Renal pelvis (tissue), 4 donors: Measurements from ENCODE around the gene PIK3R1. TPM values are rescaled to one million over a fixed set of nuclear protein-coding genes. Genes with fewer than 3 reads are reported as not detected.

Experiments
- DNase-seq: peaks from one replicate; pipeline ENCODE4 v3.0.0-alpha.2; 2013
- polyA plus RNA-seq, 3 donors: library from polyadenylated mRNA; unstranded; fragments of 120-200 nt; gene quantifications; one replicate each; pipeline ENCODE4 v1.2.1, GENCODE V29; 2013; ENCODE audit not compliant: insufficient read length in 3 of 3

Gene PIK3R1
- polyA plus RNA-seq, 3 donors = 65.6 to 76.2 (median 75.2) TPM

DNA sequence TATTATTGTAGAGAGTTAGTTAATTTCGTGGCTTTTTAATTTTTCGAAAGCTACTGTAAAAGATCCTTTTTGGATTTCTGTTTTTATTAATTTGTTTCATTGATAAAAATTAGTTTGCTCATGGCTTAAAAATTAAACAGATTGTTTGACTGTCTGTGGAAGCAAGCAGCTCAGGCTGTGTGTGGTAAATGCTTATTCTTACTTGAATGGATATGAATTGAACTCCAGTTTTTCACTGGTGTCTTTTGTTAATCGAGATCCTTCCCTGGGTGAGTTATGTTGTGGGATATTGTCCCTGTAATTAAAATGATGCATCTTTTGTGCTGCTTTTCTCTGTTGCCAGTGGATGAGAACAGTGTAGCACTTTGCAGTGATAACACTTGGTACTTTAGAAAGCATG, 75.3 kb downstream of the PIK3R1 start:
- DNase-seq = no peak

DNA sequence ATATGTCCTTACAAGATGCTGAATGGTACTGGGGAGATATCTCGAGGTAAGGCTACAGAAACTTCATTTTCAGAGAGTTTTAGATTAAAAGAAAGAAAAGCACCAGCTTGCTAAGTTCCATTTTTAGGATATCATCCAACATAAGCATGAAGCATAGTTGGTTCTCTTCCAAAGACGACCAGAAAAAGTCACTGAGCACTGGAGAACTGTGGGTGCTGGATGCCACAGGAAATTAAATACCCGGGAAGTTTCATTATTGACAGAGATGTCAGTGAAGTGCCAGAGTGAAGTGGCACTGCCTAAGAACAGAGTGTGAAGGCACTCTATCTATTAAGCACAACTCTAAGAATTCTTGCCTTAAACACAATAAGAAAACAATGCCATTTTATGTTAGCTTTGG, 76.8 kb downstream of the PIK3R1 start:
- DNase-seq = no peak

DNA sequence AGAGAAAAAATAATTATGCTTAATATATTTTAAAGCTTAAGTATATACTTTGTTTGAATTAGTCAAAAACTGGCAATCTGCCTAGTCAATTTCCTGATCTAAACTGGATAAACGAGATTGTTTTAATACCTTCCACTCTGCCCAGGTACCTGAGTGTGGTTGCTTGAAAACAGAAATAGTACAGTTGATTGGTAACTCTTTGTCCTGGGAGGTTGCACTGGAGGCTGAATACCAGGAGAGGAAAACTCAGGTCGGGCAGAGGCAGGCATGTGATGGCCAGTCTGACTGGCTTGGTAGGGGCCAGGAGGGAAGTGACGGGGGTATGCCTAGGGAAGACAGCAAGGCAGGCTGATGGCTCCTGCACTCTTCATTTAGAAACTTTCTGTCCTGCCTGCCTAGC, 80.2 kb downstream of the PIK3R1 start:
- no peak for DNase-seq

GRCh38 chr5:68296895-68297294, 81.3 kb downstream of the PIK3R1 start:
- no peak for DNase-seq

DNA sequence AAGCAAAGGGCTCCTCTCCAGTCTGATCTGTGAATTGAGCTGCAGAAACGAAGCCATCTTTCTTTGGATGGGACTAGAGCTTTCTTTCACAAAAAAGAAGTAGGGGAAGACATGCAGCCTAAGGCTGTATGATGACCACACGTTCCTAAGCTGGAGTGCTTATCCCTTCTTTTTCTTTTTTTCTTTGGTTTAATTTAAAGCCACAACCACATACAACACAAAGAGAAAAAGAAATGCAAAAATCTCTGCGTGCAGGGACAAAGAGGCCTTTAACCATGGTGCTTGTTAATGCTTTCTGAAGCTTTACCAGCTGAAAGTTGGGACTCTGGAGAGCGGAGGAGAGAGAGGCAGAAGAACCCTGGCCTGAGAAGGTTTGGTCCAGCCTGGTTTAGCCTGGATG, 82.1 kb downstream of the PIK3R1 start:
- DNase-seq = no peak

GRCh38 chr5:68298479-68298878, 82.9 kb downstream of the PIK3R1 start:
- DNase-seq = no peak

- DNase-seq = no peak
These were observed 83.5 kb downstream of the PIK3R1 start for GRCh38 chr5:68299105-68299504.

- DNase-seq = no peak
These were observed 84.0 kb downstream of the PIK3R1 start for GRCh38 chr5:68299575-68299974.

GRCh38 chr5:68303038-68303738, 87.6 kb downstream of the PIK3R1 start:
- DNase-seq = no peak

GRCh38 chr5:68303754-68304420, 88.3 kb downstream of the PIK3R1 start:
- DNase-seq = no peak

DNA sequence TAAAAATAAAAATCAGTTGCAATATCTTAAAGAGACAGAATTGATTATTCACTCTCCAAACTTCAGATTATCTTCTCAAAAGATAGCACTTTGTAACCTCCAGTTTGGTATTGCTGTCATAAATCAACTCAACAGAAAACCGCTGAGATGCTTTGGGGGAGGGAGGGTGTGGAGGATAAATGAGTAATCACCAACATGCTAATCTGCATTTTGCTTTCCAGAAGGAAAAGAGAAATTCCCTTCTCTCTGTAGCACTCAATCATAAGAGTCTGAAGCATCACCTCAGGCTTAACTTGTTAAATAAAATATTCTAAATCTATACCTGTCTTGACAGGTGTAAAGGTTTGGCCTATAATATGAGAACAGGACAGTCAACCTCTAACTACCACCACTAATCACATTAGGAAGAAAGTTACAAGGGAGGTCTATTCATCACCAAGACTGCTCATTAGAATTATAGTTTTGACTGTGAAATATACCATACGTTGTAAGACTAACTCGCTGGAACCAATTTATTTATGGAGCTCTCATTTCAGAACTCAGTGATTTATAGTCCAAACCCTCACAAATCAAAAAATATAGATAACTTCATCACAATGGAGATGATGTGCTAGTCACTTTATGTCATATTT, 89.0 kb downstream of the PIK3R1 start:
- no peak for DNase-seq

DNA sequence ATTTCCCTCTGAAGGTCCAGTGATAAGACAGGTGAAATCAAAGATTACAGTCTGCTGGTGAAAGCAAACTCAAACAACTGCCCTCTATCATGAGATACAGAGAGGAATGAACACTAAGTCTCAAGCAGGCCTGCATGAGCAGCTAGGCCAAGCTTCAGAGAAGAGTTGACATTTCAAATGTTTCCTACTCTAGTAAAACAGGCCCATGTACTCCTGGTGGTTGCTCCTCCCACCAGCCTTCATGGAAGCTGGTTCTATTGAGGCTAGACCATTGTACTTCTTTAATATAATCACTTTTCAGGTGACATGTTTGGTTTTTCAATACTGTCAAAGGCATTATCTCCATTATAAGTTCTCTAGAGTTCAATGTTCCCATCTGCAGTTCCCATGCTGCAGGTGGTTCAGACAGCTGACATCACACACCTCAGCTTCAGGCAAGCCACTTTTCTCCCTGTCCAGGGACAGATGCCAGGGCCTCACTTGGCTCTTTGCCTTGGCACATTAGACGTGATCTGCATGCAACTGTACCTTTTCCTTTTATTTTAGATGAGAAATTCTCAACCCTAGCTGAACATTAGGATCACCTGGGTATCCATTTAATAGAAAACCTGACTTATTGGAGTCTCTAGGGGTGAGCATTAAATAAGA, 89.8 kb downstream of the PIK3R1 start:
- no peak for DNase-seq

DNA sequence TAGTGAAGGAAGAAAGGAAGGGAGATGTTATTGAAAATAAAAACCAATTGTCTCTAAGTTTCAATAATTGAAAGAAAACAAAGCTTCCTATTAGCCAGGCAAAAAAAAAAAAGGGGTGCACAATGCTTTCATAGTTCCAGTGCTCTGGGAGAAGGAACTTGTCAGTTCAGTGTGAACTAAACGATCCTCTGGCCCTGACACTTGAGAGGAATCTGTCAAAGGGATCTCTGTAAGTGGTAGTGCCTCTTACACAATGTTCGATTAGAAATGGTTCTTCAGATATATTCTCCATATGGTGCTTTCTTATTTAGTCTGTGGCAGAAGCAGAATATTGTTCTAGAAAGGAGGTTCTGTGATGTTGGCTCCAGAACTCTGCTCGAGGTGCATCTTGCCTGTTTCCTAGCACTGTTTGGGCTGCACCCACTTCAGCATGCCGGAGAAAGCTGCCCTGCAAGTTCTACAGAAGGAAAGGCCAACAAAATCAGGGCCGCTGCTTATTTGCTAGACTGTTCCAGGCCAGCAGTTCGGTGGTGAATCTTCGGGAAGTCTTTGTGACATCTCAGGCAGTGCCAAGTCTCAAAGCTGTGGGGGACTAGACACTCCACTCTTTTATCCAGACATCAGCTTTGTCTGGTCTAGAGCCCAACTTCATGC, 90.9 kb downstream of the PIK3R1 start:
- no peak for DNase-seq

DNA sequence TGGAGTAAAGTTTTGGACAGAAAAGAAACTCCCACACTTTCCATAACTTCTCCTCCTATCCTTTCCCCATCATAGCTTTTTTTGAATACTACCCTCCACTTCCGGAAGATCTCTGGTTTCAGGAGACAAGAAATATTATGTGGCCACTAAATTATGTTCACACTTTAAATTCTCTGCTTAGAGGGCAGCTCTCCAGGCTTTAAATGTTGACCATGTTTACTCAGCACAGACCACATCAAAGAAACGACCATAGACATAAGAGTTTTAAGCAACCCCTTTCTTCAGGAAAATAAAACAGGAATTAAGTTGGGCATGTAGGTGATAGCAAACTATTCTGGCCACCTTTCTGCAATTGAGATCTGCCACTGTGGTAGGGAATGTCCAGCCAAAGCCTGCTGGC, 97.8 kb downstream of the PIK3R1 start:
- no peak for DNase-seq

DNA sequence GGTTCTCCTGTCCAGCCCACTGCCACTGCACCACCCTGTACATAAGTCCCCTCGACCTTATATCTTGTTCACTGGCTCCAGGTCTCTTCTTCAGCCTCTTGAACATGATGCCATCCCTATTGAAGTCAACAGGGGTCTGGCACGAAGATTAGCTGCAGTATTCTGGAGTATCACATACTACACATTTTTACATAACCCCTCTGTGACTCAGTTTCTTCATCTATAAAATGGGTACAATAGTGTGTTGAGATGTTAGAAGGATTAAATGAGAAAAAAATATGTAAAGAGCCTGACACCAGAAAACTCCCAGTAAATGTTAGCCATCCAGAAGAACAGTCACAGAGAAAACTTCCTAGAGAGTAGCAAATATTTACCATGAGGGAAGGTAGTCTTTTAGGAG, 98.9 kb downstream of the PIK3R1 start:
- no peak for DNase-seq

GRCh38 chr5:68315679-68316271, 100.2 kb downstream of the PIK3R1 start:
- DNase-seq = no peak

DNA sequence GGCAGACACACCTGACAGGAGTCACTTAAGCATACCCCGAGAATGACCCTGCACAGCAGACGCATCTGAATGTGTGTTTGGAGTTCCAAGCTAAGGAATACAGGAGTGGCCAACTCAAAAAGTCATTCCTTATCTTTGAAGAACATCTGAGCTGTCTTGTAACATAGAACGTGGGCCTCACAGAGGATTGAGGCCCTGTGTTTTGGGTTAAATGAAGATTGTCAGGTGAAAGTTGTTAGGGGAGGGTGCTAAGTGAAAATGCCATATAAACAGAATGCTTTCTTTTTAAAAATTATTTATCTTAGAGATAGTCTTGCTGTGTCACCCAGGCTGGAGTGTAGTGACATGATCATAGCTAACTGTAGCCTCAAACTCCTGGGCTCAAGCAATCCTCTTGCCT, 100.9 kb downstream of the PIK3R1 start:
- DNase-seq = no peak

DNA sequence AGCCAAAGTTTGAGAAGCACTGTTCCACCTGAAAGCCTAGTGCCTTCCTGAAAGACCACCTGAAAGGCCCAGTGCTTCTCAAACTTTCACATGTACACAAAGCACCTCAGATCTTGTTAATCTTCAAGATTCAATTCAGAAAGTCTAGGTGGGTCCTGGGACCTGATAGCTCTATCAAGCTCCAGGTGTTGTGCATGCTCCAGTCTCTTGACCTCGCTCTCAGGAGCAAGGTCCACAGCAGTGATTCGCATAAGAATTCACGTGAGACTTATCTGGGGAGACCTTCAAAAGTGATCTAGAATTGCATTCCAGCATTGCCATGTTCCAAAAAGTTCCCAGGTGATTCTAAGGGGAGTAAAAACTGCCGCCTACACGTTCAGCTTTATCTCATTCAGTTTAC, 102.1 kb downstream of the PIK3R1 start:
- no peak for DNase-seq

GRCh38 chr5:68318955-68319705, 103.6 kb downstream of the PIK3R1 start:
- DNase-seq = no peak

DNA sequence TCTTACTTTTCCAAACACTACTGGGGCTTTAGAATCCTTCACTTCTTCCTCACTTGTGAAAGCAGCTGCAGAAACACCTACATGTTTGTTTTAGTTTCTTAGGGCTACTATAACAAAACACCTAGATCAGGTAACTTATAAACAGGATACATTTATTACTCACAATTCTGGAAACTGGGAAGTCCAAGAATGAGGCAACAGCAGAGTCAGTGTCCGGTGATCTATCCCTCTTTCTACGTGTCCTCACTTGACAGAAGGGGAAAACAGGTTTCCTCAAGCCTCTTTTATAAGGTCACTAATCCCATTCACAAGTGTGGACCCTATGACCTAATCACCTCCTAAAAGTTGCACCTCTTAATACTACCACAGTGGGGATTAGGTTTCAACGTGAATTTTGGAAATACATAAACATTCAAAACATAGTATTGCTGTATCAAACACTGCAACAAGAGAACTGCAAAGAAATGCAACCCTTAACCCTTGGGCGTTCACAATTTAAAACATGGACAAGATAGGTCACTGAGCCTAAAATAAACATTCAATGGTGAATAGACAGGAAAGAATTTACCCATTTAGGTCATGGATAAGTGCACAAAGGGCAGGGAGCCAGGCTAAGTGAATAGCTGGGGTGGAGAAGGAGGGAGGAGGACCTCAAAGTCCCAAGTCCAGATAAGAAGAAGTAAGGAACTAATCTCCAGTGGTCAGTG, 104.3 kb downstream of the PIK3R1 start:
- no peak for DNase-seq
